ENCODE data around the gene HIPK1. TPM values are rescaled to one million over a fixed set of nuclear protein-coding genes. Genes with fewer than 3 reads are reported as not detected.

The HIPK1 gene
- total RNA-seq, 2 experiments from 2014 or later, result 41.1 to 45.7 TPM

GRCh38 chr1:114022877-114023276 lies 93.8 kb downstream of the HIPK1 start:
- no peaks in the 10 kb centered on the region for H3K36me3 Mint-ChIP-seq
- no peaks in the 10 kb centered on the region for H3K9me3 Mint-ChIP-seq
- H3K4me3 Mint-ChIP-seq, result no peak overlapping the region
- H3K4me1 Mint-ChIP-seq, result no peaks in the 10 kb centered on the region
- no peak for DNase-seq
- no peaks in the 10 kb centered on the region for H3K27me3 Mint-ChIP-seq
- H3K27ac Mint-ChIP-seq, result no peak overlapping the region

GRCh38 chr1:114023377-114023776 lies 94.3 kb downstream of the HIPK1 start:
- H3K36me3 Mint-ChIP-seq, result no peaks in the 10 kb centered on the region
- no peak overlapping the region for H3K4me3 Mint-ChIP-seq
- H3K4me1 Mint-ChIP-seq, result no peaks in the 10 kb centered on the region
- H3K27ac Mint-ChIP-seq, result no peak overlapping the region
- DNase-seq, result no peak
- H3K9me3 Mint-ChIP-seq, result no peaks in the 10 kb centered on the region
- H3K27me3 Mint-ChIP-seq, result no peaks in the 10 kb centered on the region

- Mint-ChIP-seq H3K27me3 (no peaks in the 10 kb centered on the region), H3K4me3 (no peak overlapping the region), H3K27ac (no peak overlapping the region), H3K36me3 (no peaks in the 10 kb centered on the region), H3K4me1 (no peaks in the 10 kb centered on the region), H3K9me3 (no peaks in the 10 kb centered on the region)
- DNase-seq, result no peak
These were observed 94.9 kb downstream of the HIPK1 start for GRCh38 chr1:114024049-114024448.

GRCh38 chr1:114025609-114026401 lies 96.7 kb downstream of the HIPK1 start:
- Mint-ChIP-seq H3K27me3 (no peaks in the 10 kb centered on the region), H3K9me3 (no peaks in the 10 kb centered on the region), H3K4me3 (no peak overlapping the region), H3K4me1 (no peaks in the 10 kb centered on the region), H3K36me3 (no peaks in the 10 kb centered on the region), H3K27ac (no peak overlapping the region)
- no peak for DNase-seq

DNA sequence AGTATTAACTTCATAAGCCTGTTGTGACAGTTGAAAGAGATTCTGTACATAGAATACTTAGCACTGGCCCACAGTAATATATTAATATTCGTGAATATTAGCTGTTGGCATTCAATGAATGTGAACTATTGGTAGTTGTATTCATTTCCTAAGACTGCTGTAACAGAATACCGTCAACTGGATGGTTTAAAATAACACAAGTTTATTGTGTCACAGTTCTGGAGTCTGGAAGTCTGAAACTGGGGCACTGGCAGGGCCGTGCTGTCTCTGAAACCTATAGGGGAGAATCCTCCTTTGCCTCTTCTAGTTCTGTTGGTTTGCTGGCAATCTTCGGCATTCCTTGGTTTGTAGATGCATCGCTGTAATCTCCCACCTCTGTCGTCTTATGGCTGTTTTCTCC lies 97.7 kb downstream of the HIPK1 start:
- no peak overlapping the region for H3K27ac Mint-ChIP-seq
- no peaks in the 10 kb centered on the region for H3K27me3 Mint-ChIP-seq
- H3K36me3 Mint-ChIP-seq, result no peaks in the 10 kb centered on the region
- no peaks in the 10 kb centered on the region for H3K4me1 Mint-ChIP-seq
- no peaks in the 10 kb centered on the region for H3K9me3 Mint-ChIP-seq
- DNase-seq, result no peak
- H3K4me3 Mint-ChIP-seq, result no peak overlapping the region

Other genes starting within 250 kb of the HIPK1 start
- 10 to 100 TPM; 14.5 to 17.2 TPM for gene PHTF1, start 169.8 kb upstream of the HIPK1 start, total RNA-seq
- gene RSBN1, start 116.8 kb upstream of the HIPK1 start, total RNA-seq, result 10 to 100 TPM; 15.4 to 16.3 TPM
- 10 to 100 TPM; 67.9 to 68.4 TPM for gene PTPN22, start 57.6 kb upstream of the HIPK1 start, total RNA-seq
- gene BCL2L15, start 41.7 kb upstream of the HIPK1 start, total RNA-seq, result 1 to 10 TPM in 1 of 2 experiments, under 1 TPM in 1; 0.88 to 2.2 TPM
- 10 to 100 TPM; 36.8 to 37.7 TPM for gene AP4B1, start 24.5 kb upstream of the HIPK1 start, total RNA-seq
- gene DCLRE1B, start 24.0 kb upstream of the HIPK1 start, total RNA-seq, result 10 to 100 TPM; 25.2 to 26.5 TPM
- under 1 TPM in 1 of 2 experiments, not detected in 1; 0.20 TPM for gene OLFML3, start 50.1 kb downstream of the HIPK1 start, total RNA-seq
- not detected for gene SYT6, start 224.5 kb downstream of the HIPK1 start, total RNA-seq